WTC11 (cell line): Measurements from ENCODE around the gene NPAS3. TPM values are rescaled to one million over a fixed set of nuclear protein-coding genes. Genes with fewer than 3 reads are reported as not detected.

ENCODE experiments used
- ATAC-seq: fragments of 200-7000 bp; cut with Tn5 transposase; 2 replicates; pipeline ENCODE4 v1.10.0; 2021; ENCODE audit warnings: mild to moderate bottlenecking, moderate library complexity
- CTCF ChIA-PET: fragments of 300-600 bp; sonication (Branson Sonifier 250); formaldehyde crosslinking; loops from one replicate; lab custom pipeline; 2021; ENCODE audit warnings: antibody characterized with exemption; lab: Charles Lee
- POLR2A ChIA-PET: fragments of 350-600 bp; sonication (Branson Sonifier 250); formaldehyde crosslinking; loops from one replicate; lab custom pipeline; 2021; ENCODE audit warnings: antibody characterized with exemption; lab: Charles Lee
- DNase-seq: peaks from one replicate; pipeline ENCODE4 v3.0.0; 2021; ENCODE audit warnings: low spot score
- H3K27ac Mint-ChIP-seq: 2 replicates; pipeline ENCODE4 v1.8.0; 2021; ENCODE audit warnings: mixed read lengths
- H3K27me3 Mint-ChIP-seq: 2 replicates; pipeline ENCODE4 v1.8.0; 2021; ENCODE audit warnings: low read depth, mild to moderate bottlenecking, moderate library complexity, mixed read lengths
- H3K36me3 Mint-ChIP-seq: 2 replicates; pipeline ENCODE4 v1.8.0; 2021; ENCODE audit warnings: mixed read lengths
- H3K4me1 Mint-ChIP-seq: 2 replicates; pipeline ENCODE4 v1.8.0; 2022; ENCODE audit warnings: mixed read lengths
- H3K4me3 Mint-ChIP-seq: 2 replicates; pipeline ENCODE4 v1.8.0; 2021; ENCODE audit warnings: mild to moderate bottlenecking, moderate library complexity, mixed read lengths
- H3K9me3 Mint-ChIP-seq: 2 replicates; pipeline ENCODE4 v1.8.0; 2021; ENCODE audit warnings: mixed read lengths
- AR ChIP-seq: fragments of 250-450 bp; sonication (Bioruptor Pico); IDR thresholded peaks from 2 replicates; pipeline ENCODE4 v1.9.0; 2021; ENCODE audit warnings: mild to moderate bottlenecking
- ATF2 ChIP-seq: sonication (generic); formaldehyde crosslinking; IDR thresholded peaks from 2 replicates; pipeline ENCODE4 v1.8.1; 2022; ENCODE audit warnings: low read depth, missing genetic modification reagents, borderline replicate concordance
- ATF6 ChIP-seq: sonication (generic); formaldehyde crosslinking; IDR thresholded peaks from 2 replicates; pipeline ENCODE4 v1.8.1; 2023; ENCODE audit warnings: mild to moderate bottlenecking, missing genetic modification reagents
- MLX ChIP-seq: sonication (generic); formaldehyde crosslinking; IDR thresholded peaks from 2 replicates; pipeline ENCODE4 v1.8.1; 2023; ENCODE audit warnings: mild to moderate bottlenecking, missing genetic modification reagents, moderate library complexity
- ZNF532 ChIP-seq: fragments of 250-450 bp; sonication (Bioruptor Pico); IDR thresholded peaks from 2 replicates; pipeline ENCODE4 v1.9.0; 2021; ENCODE audit warnings: mild to moderate bottlenecking, borderline replicate concordance
- ZNF671 ChIP-seq: fragments of 250-450 bp; sonication (Bioruptor Pico); IDR thresholded peaks from 2 replicates; pipeline ENCODE4 v1.8.0; 2021; ENCODE audit warnings: mild to moderate bottlenecking
- total RNA-seq: library from RNA; stranded (reverse); gene quantifications from 3 replicates; pipeline ENCODE4 v1.2.3, GENCODE V29; 2021

The NPAS3 gene
- total RNA-seq, 1 experiment from 2014 or later = 3.2 TPM

GRCh38 chr14:33232031-33232430 is 293.4 kb downstream of the NPAS3 start:
- ATAC-seq (no peak), DNase-seq (no peak)
- H3K4me1 Mint-ChIP-seq = peaks cover 13% of the 10 kb centered on the region

More at GRCh38 chr14:33232031-33232430, 293.4 kb downstream of the NPAS3 start:
- TF ChIP-seq ZNF671 (CRISPR knock-in tag) (no peak), ZNF532 (no peak), ATF6 (CRISPR knock-in tag) (no peak), AR (CRISPR knock-in tag) (no peak), ATF2 (CRISPR knock-in tag) (no peak), MLX (CRISPR knock-in tag) (no peak)
- ChIA-PET CTCF (no interaction called here), POLR2A (no interaction called here)
- Mint-ChIP-seq H3K27me3 (no peaks in the 10 kb centered on the region), H3K27ac (no peak overlapping the region), H3K36me3 (no peaks in the 10 kb centered on the region), H3K9me3 (no peaks in the 10 kb centered on the region), H3K4me3 (no peak overlapping the region)
